ENCODE measurements around the gene CUX1. TPM values are rescaled to one million over a fixed set of nuclear protein-coding genes. Genes with fewer than 3 reads are reported as not detected.
A peak's percentile ranks its signal among the peaks of the same experiment; 100 is the strongest.

CUX1 gene
- total RNA-seq, 4 donors from 2014 or later, result 58.2 to 295 (median 76.9) TPM

DNA sequence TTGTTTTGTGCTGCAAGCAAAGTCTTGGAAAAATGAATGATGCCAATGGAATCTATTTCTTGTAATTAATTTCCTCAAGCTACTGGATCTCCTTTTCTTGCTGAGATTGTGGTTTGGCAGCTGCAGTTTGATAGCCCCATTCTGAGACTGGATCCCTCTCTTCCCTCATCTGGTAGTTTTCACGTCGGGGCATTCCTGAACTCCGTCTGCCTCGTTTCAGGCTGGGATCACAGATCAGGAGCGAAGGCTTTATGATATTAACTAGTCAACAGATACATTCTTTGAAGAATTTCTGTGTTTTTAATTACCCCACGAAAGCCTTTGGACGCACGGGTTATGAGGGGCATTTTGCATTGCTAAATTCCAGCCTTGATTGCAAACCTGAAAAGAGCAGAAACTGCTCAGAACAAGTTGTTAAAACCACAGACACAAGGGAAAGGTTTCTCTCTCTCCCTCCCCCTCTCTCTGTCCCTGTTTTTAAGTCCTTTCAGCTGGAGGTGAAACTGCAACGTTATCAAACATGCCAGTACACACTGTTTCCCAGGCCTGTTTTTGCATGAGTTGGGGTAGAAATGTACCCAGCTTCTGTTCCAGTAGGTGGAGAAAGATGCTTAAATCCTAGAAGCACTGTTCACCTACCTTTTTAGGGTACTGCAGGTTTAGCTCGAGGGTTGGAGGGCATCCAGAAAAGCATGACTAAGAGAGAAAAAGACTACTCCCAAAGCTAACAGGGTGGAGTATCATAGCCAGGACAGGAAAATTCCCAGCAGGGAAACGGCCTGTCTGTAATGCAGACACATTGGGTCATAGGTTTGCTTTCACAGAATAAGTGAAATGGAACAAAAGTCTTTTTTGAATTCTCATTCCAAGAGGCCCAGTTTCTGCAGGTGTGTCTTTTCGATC is 124.3 kb downstream of the CUX1 start:
- intact Hi-C loops (cut with DNase I; ENCODE audit: low total_unique reads), result no loop called here
- Histone ChIP-seq H3K36me3 (no peaks in the 10 kb centered on the region), H3K4me1 (peaks cover 21 to 25% of the 10 kb centered on the region in 2 donors), H3K27ac (peak overlapping the region; percentile 88 to 95), H3K9me3 (no peaks in the 10 kb centered on the region), H3K27me3 (no peaks in the 10 kb centered on the region), H3K4me3 (no peak overlapping the region)
- peak; percentile 55 to 91 for DNase-seq
- peak in 1 of 2 donors; percentile 11 for TF ChIP-seq POLR2A (IDR thresholded peaks at IDR 0.05)
- TF ChIP-seq, protein P1, sequence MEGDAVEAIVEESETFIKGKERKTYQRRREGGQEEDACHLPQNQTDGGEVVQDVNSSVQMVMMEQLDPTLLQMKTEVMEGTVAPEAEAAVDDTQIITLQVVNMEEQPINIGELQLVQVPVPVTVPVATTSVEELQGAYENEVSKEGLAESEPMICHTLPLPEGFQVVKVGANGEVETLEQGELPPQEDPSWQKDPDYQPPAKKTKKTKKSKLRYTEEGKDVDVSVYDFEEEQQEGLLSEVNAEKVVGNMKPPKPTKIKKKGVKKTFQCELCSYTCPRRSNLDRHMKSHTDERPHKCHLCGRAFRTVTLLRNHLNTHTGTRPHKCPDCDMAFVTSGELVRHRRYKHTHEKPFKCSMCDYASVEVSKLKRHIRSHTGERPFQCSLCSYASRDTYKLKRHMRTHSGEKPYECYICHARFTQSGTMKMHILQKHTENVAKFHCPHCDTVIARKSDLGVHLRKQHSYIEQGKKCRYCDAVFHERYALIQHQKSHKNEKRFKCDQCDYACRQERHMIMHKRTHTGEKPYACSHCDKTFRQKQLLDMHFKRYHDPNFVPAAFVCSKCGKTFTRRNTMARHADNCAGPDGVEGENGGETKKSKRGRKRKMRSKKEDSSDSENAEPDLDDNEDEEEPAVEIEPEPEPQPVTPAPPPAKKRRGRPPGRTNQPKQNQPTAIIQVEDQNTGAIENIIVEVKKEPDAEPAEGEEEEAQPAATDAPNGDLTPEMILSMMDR (IDR thresholded peaks at IDR 0.05), result peak in 1 of 4 experiments; percentile 29

DNA sequence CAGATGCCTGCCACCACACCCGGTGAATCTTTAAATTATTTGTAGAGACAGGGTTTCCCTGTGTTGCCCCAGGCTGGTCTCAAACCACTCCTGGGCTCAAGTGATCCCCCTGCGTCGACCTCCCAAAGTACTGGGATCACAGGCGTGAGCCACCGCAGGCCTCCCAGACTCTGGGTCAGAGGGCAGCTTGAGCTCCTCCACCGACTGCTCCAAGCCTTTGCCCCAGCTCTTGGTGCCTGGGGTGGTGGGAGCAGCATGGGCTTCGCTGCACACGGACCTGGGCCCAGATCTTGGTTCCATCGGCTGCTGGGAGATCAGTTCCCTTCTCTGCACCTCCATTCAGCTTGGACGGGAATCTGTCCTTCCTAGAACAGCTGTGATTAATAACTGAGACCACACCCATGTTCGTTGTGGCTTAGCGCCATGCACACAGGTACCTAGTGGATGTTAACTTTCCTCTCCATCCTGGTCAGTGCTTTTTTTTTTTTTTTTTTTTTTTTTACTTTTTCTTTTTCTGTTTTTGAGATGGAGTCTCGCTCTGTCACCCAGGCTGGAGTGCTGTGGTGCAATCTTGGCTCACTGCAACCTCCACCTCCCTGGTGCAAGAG is 125.3 kb downstream of the CUX1 start:
- H3K4me3 ChIP-seq, result no peak overlapping the region
- no peak for TF ChIP-seq POLR2A (IDR thresholded peaks at IDR 0.05)
- TF ChIP-seq, protein P1 (IDR thresholded peaks at IDR 0.05), result no peak
- H3K27me3 ChIP-seq, result no peaks in the 10 kb centered on the region
- H3K4me1 ChIP-seq, result peaks cover 16 to 25% of the 10 kb centered on the region in 2 donors
- no peaks in the 10 kb centered on the region for H3K9me3 ChIP-seq
- H3K27ac ChIP-seq, result peak overlapping the region; percentile 88 to 95
- H3K36me3 ChIP-seq, result no peaks in the 10 kb centered on the region
- intact Hi-C loops (cut with DNase I; ENCODE audit: low total_unique reads), result no loop called here
- no peak for DNase-seq

DNA sequence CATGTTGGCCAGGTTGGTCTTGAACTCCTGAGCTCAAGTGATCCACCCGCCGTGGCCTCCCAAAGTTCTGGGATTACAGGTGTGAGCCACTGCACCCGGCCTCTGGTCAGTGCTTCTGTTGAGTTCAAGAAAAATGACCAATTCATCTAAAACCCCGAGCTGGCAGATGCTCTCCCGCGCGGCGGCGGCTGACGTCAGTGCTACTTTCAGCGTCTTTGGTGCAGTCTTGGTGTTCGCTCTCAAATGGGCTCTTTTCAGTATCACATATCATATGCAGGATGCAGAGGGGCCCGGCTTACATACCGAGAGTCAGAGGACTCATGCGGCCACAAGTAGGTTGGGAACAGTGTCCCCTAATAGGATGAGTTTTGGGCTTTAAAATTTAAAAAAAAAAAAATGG is 125.9 kb downstream of the CUX1 start:
- intact Hi-C loops (cut with DNase I; ENCODE audit: low total_unique reads), result no loop called here
- H3K27me3 ChIP-seq, result no peaks in the 10 kb centered on the region
- no peaks in the 10 kb centered on the region for H3K9me3 ChIP-seq
- H3K4me1 ChIP-seq, result peaks cover 16 to 25% of the 10 kb centered on the region in 2 donors
- H3K4me3 ChIP-seq, result no peak overlapping the region
- no peak for DNase-seq
- no peaks in the 10 kb centered on the region for H3K36me3 ChIP-seq
- TF ChIP-seq, protein P1 (IDR thresholded peaks at IDR 0.05), result no peak
- no peak for TF ChIP-seq POLR2A (IDR thresholded peaks at IDR 0.05)
- H3K27ac ChIP-seq, result peak overlapping the region; percentile 88 to 95

DNA sequence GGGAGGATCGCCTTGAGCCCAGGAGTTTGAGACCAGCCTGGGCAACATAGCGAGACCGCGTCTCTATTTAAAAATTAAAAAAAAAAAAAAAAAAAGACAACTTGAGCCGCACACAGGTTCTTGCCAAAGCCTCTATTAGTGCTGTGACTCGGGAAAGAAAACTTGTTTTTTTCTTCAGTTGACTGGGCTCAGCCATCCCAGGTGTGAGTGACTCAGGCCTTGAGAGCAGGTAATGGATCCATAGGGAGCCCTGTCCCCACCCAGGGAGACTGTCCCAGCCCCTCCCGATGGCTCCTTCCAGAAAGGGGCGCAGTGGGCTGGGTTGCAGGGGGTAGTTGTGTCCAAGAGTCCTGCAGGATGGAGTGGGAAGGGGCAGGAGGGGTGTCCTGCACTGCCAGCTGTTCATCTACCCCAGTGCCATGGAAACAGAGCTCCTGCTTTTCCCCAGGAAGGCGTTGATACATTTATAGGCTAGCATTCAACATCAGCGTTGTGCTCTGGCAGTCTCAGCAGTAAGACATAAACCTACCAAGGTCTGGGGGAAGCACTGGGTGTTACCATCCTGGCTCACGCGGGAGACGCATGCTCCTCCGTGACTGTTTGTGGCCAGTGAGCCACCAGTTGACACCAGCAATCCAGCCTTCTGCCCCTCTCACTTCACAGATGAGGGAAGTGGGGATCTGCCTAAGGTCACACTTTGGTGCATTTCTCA is 126.6 kb downstream of the CUX1 start:
- no peak for DNase-seq
- Histone ChIP-seq H3K27ac (peak overlapping the region; percentile 88 to 95), H3K27me3 (no peaks in the 10 kb centered on the region), H3K9me3 (no peaks in the 10 kb centered on the region), H3K4me1 (peaks cover 16 to 25% of the 10 kb centered on the region in 2 donors), H3K36me3 (no peaks in the 10 kb centered on the region), H3K4me3 (no peak overlapping the region)
- intact Hi-C loops (cut with DNase I; ENCODE audit: low total_unique reads), result no loop called here
- no peak for TF ChIP-seq POLR2A (IDR thresholded peaks at IDR 0.05)
- TF ChIP-seq, protein P1 (IDR thresholded peaks at IDR 0.05), result no peak

Data from uterus (tissue), 4 donors.